Vagina (tissue), 2 donors: ENCODE measurements around the gene AMER3.

ENCODE experiments used
- CTCF ChIP-seq, 3 experiments: fragments of 450-650 bp in 2 of 3; fragments of 200-600 bp in 1 of 3; sonication (generic) in 1 of 3; IDR thresholded peaks; one replicate each; pipeline ENCODE4 v1.5.1; 2017 to 2019; ENCODE audit warnings: antibody characterized with exemption in 3 of 3, mild to moderate bottlenecking in 2 of 3, moderate library complexity in 2 of 3
- POLR2A ChIP-seq, 2 donors: fragments of 450-650 bp; IDR thresholded peaks; one replicate each; pipeline ENCODE4 v1.6.1; 2017; ENCODE audit warnings: antibody characterized with exemption in 2 of 2, mild to moderate bottlenecking in 2 of 2, moderate library complexity in 2 of 2
- POLR2AphosphoS5 ChIP-seq, 2 donors: sonication (generic); formaldehyde crosslinking; IDR thresholded peaks; one replicate each; pipeline ENCODE4 v1.9.0; 2017; ENCODE audit warnings: antibody characterized with exemption in 2 of 2, mild to moderate bottlenecking in 2 of 2, low read depth in 1 of 2; ENCODE audit not compliant: insufficient read depth in 1 of 2

- TF ChIP-seq CTCF (IDR thresholded peaks at IDR 0.05), result no peak
- TF ChIP-seq POLR2AphosphoS5 (IDR thresholded peaks at IDR 0.05; ENCODE audit: insufficient read depth in 1 of 2, low read depth in 1 of 2), result no peak
- no peak for TF ChIP-seq POLR2A (IDR thresholded peaks at IDR 0.05)
Measured at GRCh38 chr2:130762031-130762909, 6.9 kb downstream of the AMER3 start.
